Transverse colon (tissue), 4 donors: ENCODE data around the gene MAPKBP1. TPM values are rescaled to one million over a fixed set of nuclear protein-coding genes. Genes with fewer than 3 reads are reported as not detected.

Experiments
- DNase-seq: peaks from one replicate; pipeline ENCODE4 v3.0.0-alpha.2; 2019
- H3K27ac ChIP-seq, 4 donors: fragments of 200-600 bp; sonication (generic); 2 replicates each; pipeline ENCODE4 v1.5.1; 2016 to 2018; ENCODE audit warnings: inconsistent platforms in 4 of 4
- H3K27me3 ChIP-seq: fragments of 200-600 bp; sonication (generic); 2 replicates; pipeline ENCODE4 v1.5.1; 2017; ENCODE audit warnings: inconsistent platforms
- H3K36me3 ChIP-seq, 4 donors: fragments of 200-600 bp; sonication (generic); 2 replicates each; pipeline ENCODE4 v1.5.1; 2017 to 2019; ENCODE audit warnings: inconsistent platforms in 4 of 4
- H3K4me1 ChIP-seq, 4 donors: fragments of 200-600 bp; sonication (generic); 2 replicates each; pipeline ENCODE4 v1.5.1; 2017 to 2020; ENCODE audit warnings: inconsistent platforms in 4 of 4
- H3K4me3 ChIP-seq, 4 donors: fragments of 200-600 bp; sonication (generic); 1 replicate in 1 of 4; 2 replicates in 3 of 4; pipeline versions ENCODE4 v1.5.1 to v1.6.1; 2017 to 2019; ENCODE audit warnings: inconsistent platforms in 4 of 4
- H3K9me3 ChIP-seq, 2 donors: fragments of 200-600 bp; sonication (generic); 2 replicates each; pipeline ENCODE4 v1.5.1; 2017 to 2019; ENCODE audit warnings: inconsistent platforms in 2 of 2
- CTCF ChIP-seq, 5 experiments: fragments of 200-600 bp in 3 of 5; fragments of 450-650 bp in 2 of 5; sonication (generic) in 3 of 5; IDR thresholded peaks; 1 replicate in 2 of 5; 2 replicates in 3 of 5; pipeline ENCODE4 v1.5.1; 2016 to 2017; ENCODE audit warnings: antibody characterized with exemption in 5 of 5, inconsistent platforms in 3 of 5, mild to moderate bottlenecking in 2 of 5, moderate library complexity in 1 of 5
- EP300 ChIP-seq: sonication (generic); formaldehyde crosslinking; IDR thresholded peaks from one replicate; pipeline ENCODE4 v1.6.1; 2017; ENCODE audit warnings: antibody characterized with exemption, low read depth
- POLR2A ChIP-seq: fragments of 450-650 bp; IDR thresholded peaks from one replicate; pipeline ENCODE4 v1.6.1; 2016; ENCODE audit warnings: antibody characterized with exemption, mild to moderate bottlenecking, moderate library complexity
- POLR2AphosphoS5 ChIP-seq, 3 donors: sonication (generic); formaldehyde crosslinking; IDR thresholded peaks; one replicate each; pipeline ENCODE4 v1.6.1; 2016; ENCODE audit warnings: antibody characterized with exemption in 3 of 3
- WGBS, 2 donors: methylation state at CpG; one replicate each; pipeline ENCODE4 v1.1.5; 2018; ENCODE audit warnings: low coverage in 1 of 2; 5-methylcytosine and 5-hydroxymethylcytosine counted together
- in situ Hi-C, 4 donors: fragments of 200-750 bp; cut with MboI; loops; one replicate each; pipeline versions ENCODE4 v1.15.0 to v1.15.1; 2017; ENCODE audit warnings: low sequenced_read_pairs in 3 of 4, low pct_ligation_motif_present in 1 of 4, low pct_unique_long_range_greater_than_20kb in 1 of 4
- intact Hi-C: fragments of 100-400 bp; cut with DNase I; formaldehyde crosslinking; loops from one replicate; pipeline ENCODE4 v1.15.1; 2023; ENCODE audit warnings: low total_unique reads
- total RNA-seq, 4 donors: library from RNA; depleted of rRNA; stranded (reverse); fragments of >200 nt; gene quantifications; one replicate each; pipeline ENCODE4 v1.1.0, GENCODE V29; 2016

Gene MAPKBP1
- total RNA-seq, 4 donors from 2014 or later, result 16.0 to 36.4 (median 16.8) TPM

- in situ Hi-C loops, result no loop called here
- Histone ChIP-seq H3K27me3 (peaks cover 30% of the 10 kb centered on the region), H3K4me3 (no peak overlapping the region), H3K4me1 (no peaks in the 10 kb centered on the region), H3K27ac (no peak overlapping the region), H3K36me3 (no peaks in the 10 kb centered on the region), H3K9me3 (no peaks in the 10 kb centered on the region)
- TF ChIP-seq POLR2AphosphoS5 (IDR thresholded peaks at IDR 0.05) (no peak), CTCF (IDR thresholded peaks at IDR 0.05) (no peak), POLR2A (no peak), EP300 (no peak)
- DNase-seq, result no peak
- 77 to 100% methylated on average over 3 to 16 of the region's 17 CpGs for WGBS, 2 donors
- intact Hi-C loops, result no loop called here
Measured at GRCh38 chr15:41852736-41853590, 78.7 kb downstream of the MAPKBP1 start.

- no peak for DNase-seq
- H3K27ac ChIP-seq, result no peak overlapping the region
- WGBS, 2 donors, result 88% methylated on average over 5 of the region's 10 CpGs; no CpG with 5 or more reads in 1 of the 2 donors
- peaks cover 30% of the 10 kb centered on the region for H3K27me3 ChIP-seq
- intact Hi-C loops (no loop called here), in situ Hi-C loops (no loop called here)
- no peak overlapping the region for H3K4me3 ChIP-seq
- H3K4me1 ChIP-seq, result no peaks in the 10 kb centered on the region
- H3K36me3 ChIP-seq, result no peaks in the 10 kb centered on the region
- no peak for TF ChIP-seq EP300
- TF ChIP-seq CTCF (IDR thresholded peaks at IDR 0.05), result no peak
- TF ChIP-seq POLR2AphosphoS5 (IDR thresholded peaks at IDR 0.05), result no peak
- TF ChIP-seq POLR2A, result no peak
- no peaks in the 10 kb centered on the region for H3K9me3 ChIP-seq
Measured at GRCh38 chr15:41853831-41854230, 79.5 kb downstream of the MAPKBP1 start.

GRCh38 chr15:41854443-41854842, 80.2 kb downstream of the MAPKBP1 start:
- 89 to 92% methylated on average over 7 to 9 of the region's 9 CpGs for WGBS, 2 donors

More at GRCh38 chr15:41854443-41854842, 80.2 kb downstream of the MAPKBP1 start:
- H3K4me1 ChIP-seq, result no peaks in the 10 kb centered on the region
- intact Hi-C loops, result no loop called here
- H3K27ac ChIP-seq, result no peak overlapping the region
- H3K9me3 ChIP-seq, result no peaks in the 10 kb centered on the region
- no peak overlapping the region for H3K4me3 ChIP-seq
- TF ChIP-seq POLR2AphosphoS5 (IDR thresholded peaks at IDR 0.05) (no peak), POLR2A (no peak), CTCF (IDR thresholded peaks at IDR 0.05) (no peak), EP300 (no peak)
- peaks cover 30% of the 10 kb centered on the region for H3K27me3 ChIP-seq
- no peak for DNase-seq
- no peaks in the 10 kb centered on the region for H3K36me3 ChIP-seq
- in situ Hi-C loops, result no loop called here
